SKM-1 (cell line): ENCODE measurements around the gene THADA.

Experiments
- DNase-seq: peaks from one replicate; lab custom pipeline; 2025; ENCODE audit not compliant: unreplicated experiment; lab: John Stamatoyannopoulos, UW

The THADA gene

GRCh38 chr2:43513796-43514195, 82.0 kb downstream of the THADA start:
- DNase-seq = no peak

GRCh38 chr2:43513216-43513615, 82.6 kb downstream of the THADA start:
- no peak for DNase-seq

- DNase-seq = no peak
Observed at GRCh38 chr2:43511199-43511598, 84.6 kb downstream of the THADA start.

- DNase-seq = no peak
Observed at GRCh38 chr2:43509886-43510285, 86.0 kb downstream of the THADA start.

- DNase-seq = no peak
Observed at GRCh38 chr2:43508209-43508608, 87.6 kb downstream of the THADA start.

GRCh38 chr2:43507137-43507536, 88.7 kb downstream of the THADA start:
- DNase-seq = no peak

GRCh38 chr2:43495727-43496126, 100.1 kb downstream of the THADA start:
- no peak for DNase-seq

- DNase-seq = no peak
Observed at GRCh38 chr2:43493954-43494353, 101.9 kb downstream of the THADA start.

GRCh38 chr2:43491065-43491639, 104.7 kb downstream of the THADA start:
- no peak for DNase-seq

GRCh38 chr2:43490252-43490786, 105.5 kb downstream of the THADA start:
- DNase-seq = no peak

- no peak for DNase-seq
Observed at GRCh38 chr2:43488737-43489136, 107.1 kb downstream of the THADA start.

GRCh38 chr2:43486603-43487002, 109.2 kb downstream of the THADA start:
- no peak for DNase-seq

GRCh38 chr2:43484323-43484930, 111.4 kb downstream of the THADA start:
- DNase-seq = peak; percentile 34

- no peak for DNase-seq
Observed at GRCh38 chr2:43482961-43483360, 112.9 kb downstream of the THADA start.

GRCh38 chr2:43481927-43482542, 113.8 kb downstream of the THADA start:
- DNase-seq = no peak

- no peak for DNase-seq
Observed at GRCh38 chr2:43480874-43481273, 115.0 kb downstream of the THADA start.

- no peak for DNase-seq
Observed at GRCh38 chr2:43478412-43479086, 117.3 kb downstream of the THADA start.

GRCh38 chr2:43475922-43476321, 119.9 kb downstream of the THADA start:
- no peak for DNase-seq

GRCh38 chr2:43475137-43475846, 120.5 kb downstream of the THADA start:
- DNase-seq = no peak

- no peak for DNase-seq
Observed at GRCh38 chr2:43474273-43474672, 121.6 kb downstream of the THADA start.

- DNase-seq = no peak
Observed at GRCh38 chr2:43473767-43474166, 122.1 kb downstream of the THADA start.
